Measurements from ENCODE around the gene S100A4.
A peak's percentile ranks its signal among the peaks of the same experiment; 100 is the strongest.
"Not testable (repeated sequence)": the region's sequence is repeated elsewhere in the genome, so short reads cannot be mapped to it uniquely, and the experiment has no call there.

The S100A4 gene

GRCh38 chr1:153545067-153546055 is at the start of gene S100A4:
TSS of gene S100A4 (minus strand) at chr1:153545806. CDS start at chr1:153544794, 1,012 bp downstream.
- FAIRE-seq (no peak), DNase-seq (ENCODE audit: insufficient read length, low spot score) (no peak)

GRCh38 chr1:153592748-153593147 is 47.1 kb upstream of the S100A4 start:
- DNase-seq (ENCODE audit: insufficient read length, low spot score) (no peak), FAIRE-seq (no peak)

DNA sequence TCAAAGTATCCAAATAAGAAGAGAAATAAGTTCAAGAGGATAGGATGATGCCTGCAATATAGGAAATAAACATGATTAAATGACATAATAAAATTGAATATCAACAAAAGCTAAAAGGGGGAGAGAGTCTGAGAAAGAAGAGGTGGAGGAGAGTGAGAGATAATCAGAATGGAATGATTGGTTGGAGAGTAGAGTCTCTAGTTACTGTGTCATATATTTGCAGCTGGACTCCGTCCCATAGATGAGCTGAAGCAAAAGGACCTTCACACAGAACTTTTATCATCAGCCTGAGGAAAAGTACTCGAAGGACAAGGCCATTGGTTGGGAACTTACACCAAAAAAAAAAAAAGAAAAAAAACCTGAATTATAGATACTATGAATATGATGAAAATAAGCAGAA is 42.9 kb upstream of the S100A4 start:
- FAIRE-seq (no peak), DNase-seq (ENCODE audit: insufficient read length, low spot score) (no peak)

- DNase-seq (ENCODE audit: insufficient read length, low spot score); FAIRE-seq: not testable (repeated sequence)
These were observed 42.4 kb upstream of the S100A4 start for GRCh38 chr1:153588033-153588432.

- DNase-seq (ENCODE audit: insufficient read length, low spot score): no peak
- FAIRE-seq: no peak
These were observed 41.7 kb upstream of the S100A4 start for GRCh38 chr1:153587314-153587713.

- DNase-seq (ENCODE audit: insufficient read length, low spot score) (no peak), FAIRE-seq (no peak)
These were observed 40.7 kb upstream of the S100A4 start for GRCh38 chr1:153586347-153586746.

DNA sequence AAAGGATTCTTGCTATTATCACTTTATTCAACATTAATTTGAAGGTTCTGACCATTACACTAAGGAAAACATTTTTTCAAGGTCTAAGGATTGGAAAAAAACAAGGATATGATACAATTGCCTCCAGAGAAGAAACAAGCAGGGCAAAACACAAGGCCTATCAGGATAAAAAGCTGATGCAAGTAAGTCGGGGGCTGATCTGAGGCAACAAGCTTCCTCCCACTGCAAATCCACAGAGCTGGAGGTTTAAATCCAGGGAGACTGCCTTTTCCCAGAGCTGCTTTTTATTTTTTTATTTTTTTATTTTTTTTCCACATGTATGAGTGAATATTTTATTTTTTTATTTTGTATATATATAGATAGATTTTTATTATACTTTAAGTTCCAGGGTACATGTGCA is 39.4 kb upstream of the S100A4 start:
- FAIRE-seq (no peak), DNase-seq (ENCODE audit: insufficient read length, low spot score) (no peak)

- DNase-seq (ENCODE audit: insufficient read length, low spot score) (no peak), FAIRE-seq (no peak)
These were observed 38.4 kb upstream of the S100A4 start for GRCh38 chr1:153583976-153584375.

- FAIRE-seq; DNase-seq (ENCODE audit: insufficient read length, low spot score): not testable (repeated sequence)
These were observed 37.9 kb upstream of the S100A4 start for GRCh38 chr1:153583514-153583913.

GRCh38 chr1:153582836-153583235 is 37.2 kb upstream of the S100A4 start:
- not testable (repeated sequence) for DNase-seq (ENCODE audit: insufficient read length, low spot score); FAIRE-seq

GRCh38 chr1:153578936-153579335 is 33.3 kb upstream of the S100A4 start:
- FAIRE-seq (no peak), DNase-seq (ENCODE audit: insufficient read length, low spot score) (no peak)

DNA sequence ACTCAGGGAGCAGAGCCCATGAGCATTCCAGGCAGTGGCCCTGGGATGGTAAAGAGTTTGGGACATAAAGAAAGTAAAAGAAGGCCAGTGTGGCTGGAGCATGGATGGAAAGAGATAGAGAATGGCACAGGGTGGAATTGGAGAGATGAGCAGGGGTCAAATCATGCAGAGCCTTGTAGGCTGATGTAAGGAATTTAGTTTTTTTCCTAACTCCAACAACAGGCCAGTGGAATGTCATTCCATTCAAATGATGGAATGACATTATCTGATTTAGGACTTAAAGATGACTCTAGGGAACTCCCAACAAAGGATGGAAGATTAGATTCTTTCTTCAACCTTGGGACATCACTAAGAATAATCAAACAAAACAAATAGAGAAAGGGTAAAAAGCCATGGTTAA is 32.9 kb upstream of the S100A4 start:
- DNase-seq (ENCODE audit: insufficient read length, low spot score): no peak
- no peak for FAIRE-seq

DNA sequence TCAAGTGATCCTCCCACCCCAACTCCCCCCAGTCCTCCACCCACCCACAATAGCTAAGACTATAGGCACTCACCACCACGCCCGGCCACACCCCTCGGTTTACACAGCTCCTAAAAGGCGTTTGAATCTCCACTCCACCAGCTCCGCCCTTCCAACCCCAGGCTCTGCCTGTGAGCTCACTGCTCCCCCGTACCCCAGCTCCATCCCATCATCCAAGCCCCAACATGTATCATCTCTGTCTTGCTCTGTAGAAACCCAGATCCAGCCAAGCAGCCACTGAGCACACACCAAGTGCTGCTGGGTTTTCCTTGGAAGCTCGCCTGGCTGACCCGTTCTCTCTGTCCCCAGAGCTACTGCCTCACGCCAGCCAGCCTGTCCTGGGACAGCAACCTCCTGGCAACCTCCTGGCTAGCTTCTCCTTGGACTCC is 32.0 kb upstream of the S100A4 start:
- no peak for FAIRE-seq
- no peak for DNase-seq (ENCODE audit: insufficient read length, low spot score)

DNA sequence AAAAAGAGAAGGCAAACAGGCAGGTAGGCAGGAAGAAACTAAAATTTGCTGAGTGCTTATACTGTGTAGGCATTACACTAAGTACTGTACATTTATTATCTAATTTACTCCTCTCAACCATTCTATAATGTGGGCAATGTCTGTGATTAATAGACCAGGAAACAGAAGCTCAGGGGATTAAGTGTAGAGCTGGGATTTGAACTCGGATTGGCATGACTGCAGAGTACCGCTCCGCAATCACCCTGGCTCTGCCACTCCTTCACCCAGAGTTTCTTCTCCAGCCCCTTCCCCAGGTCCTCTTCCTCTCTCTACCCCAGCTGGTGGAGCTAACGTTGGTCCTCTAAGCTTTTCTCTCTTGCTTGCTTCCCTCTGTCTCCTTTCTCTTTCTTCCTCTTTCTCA is 31.5 kb upstream of the S100A4 start:
- FAIRE-seq (no peak), DNase-seq (ENCODE audit: insufficient read length, low spot score) (no peak)

GRCh38 chr1:153575497-153575896 is 29.9 kb upstream of the S100A4 start:
- not testable (repeated sequence) for DNase-seq (ENCODE audit: insufficient read length, low spot score); FAIRE-seq

DNA sequence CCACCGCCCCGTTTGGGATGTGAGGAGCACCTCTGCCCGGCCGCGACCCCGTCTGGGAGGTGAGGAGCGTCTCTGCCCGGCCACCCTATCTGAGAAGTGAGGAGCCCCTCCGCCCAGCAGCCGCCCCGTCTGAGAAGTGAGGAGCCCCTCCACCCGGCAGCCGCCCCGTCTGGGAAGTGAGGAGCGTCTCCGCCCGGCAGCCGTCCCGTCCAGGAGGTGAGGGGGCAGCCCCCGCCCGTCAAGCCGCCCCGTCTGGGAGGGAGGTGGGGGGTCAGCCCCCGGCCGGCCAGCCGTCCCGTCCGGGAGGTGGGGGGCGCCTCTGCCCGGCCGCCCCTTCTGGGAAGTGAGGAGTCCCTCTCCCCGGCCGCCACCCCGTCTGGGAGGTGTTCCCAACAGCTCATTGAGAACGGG is 29.5 kb upstream of the S100A4 start:
- FAIRE-seq: not testable (repeated sequence)

DNA sequence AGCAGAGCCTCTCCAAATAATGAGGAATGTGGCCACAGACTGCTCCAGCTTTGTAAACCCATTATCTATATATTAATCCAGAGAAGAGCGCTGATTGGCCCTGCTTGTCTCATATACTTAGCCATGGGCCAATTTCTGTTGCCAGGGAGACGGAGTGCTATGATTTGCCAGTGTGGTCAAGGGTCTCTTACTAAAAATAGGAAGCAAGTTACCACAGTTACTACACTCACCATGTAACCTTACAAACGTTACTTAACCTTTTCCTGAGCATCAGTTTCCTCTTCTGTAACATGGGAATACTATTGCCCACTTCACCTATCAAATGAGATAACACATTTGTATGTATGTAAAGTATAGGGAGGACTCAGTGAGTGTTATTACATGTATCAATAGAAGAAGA is 27.7 kb upstream of the S100A4 start:
- DNase-seq (ENCODE audit: insufficient read length, low spot score): no peak
- no peak for FAIRE-seq

More for the DNA sequence above, 29.5 kb upstream of the S100A4 start:
- DNase-seq (ENCODE audit: insufficient read length, low spot score): not testable (repeated sequence)

GRCh38 chr1:153572569-153573015 is 27.0 kb upstream of the S100A4 start:
- DNase-seq (ENCODE audit: insufficient read length, low spot score) (peak; percentile 67), FAIRE-seq (no peak)

- DNase-seq (ENCODE audit: insufficient read length, low spot score): no peak
- no peak for FAIRE-seq
These were observed 26.1 kb upstream of the S100A4 start for GRCh38 chr1:153571706-153572105.

DNA sequence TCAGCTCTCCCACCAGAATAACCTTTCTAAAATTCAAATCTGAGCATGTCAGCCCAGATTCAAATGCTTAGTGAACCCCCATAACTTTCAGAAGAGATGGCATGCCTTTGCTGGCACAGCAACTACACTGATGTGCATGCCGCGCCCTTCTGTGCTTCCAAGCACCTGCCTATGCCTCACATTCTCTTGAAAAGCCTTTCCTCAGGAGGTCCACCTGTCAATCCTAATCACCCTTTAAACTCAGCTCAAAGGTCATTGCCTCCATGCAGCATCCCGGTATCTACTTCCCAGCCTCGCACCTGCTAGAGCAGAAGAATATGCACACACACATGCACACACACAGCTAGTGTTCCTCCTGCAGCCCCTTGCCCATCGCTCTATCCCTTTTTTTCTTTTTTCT is 25.3 kb upstream of the S100A4 start:
- DNase-seq (ENCODE audit: insufficient read length, low spot score): no peak
- no peak for FAIRE-seq

- DNase-seq (ENCODE audit: insufficient read length, low spot score) (no peak), FAIRE-seq (no peak)
These were observed 23.9 kb upstream of the S100A4 start for GRCh38 chr1:153569465-153569864.

Data from GM19239 (cell line).